OCI-M2 (cell line): ENCODE results near the gene EIF4EBP2.

Experiments used
- DNase-seq: peaks from one replicate; lab custom pipeline; 2025; ENCODE audit not compliant: unreplicated experiment; lab: John Stamatoyannopoulos, UW

Gene EIF4EBP2

DNA sequence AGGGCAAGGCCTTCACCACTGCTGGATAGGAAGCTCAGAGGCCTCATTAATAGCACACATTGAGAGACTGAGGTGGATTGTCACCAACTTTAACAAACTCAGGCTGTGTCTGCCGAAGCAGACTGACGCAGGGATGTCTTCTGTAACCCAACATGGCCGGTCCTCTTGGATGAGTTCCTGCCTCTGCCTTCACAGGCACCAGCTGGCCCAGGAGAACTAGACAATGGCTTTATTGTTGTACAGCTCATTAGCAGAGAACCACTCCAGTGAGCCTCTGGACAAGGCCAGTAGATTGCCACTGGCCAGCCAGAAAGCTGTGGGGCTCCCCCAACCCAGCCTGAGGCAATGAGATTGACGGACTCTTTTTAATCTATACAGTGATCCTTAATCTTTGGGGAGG is 28.2 kb downstream of the EIF4EBP2 start:
- DNase-seq = no peak

DNA sequence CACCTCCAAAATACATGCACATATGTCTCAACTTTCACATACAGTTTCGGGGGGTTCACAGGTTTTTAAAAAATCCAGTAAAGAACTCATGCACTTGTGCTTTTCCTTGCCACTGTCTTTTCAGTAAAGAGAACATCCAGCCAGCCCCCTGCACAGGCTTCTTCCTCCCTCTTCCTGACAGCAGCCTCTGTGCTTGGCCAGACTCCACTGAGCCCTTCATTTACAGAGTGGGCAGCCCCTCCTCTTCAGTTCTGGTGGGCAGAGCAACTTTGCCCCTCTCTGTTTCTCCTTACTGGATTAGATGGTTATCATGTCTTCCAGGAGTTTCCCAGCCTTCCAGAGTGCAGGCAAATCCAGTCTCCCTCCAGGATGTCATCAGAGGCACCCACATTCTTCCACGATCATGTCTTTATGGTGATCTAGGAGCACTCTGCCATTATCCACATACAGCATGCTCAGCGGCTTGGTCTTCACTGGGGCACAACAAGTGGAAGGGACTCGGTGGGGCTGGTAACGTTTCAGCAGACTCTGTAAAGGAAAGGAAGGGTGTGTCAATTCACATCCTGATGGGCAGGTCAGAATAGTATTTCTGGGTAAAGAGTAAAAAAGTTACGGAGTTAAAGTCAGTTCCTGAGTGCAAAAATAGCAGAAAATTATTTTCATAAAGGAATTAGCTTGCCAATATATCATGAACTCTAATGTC is 28.8 kb downstream of the EIF4EBP2 start:
- DNase-seq = no peak

DNA sequence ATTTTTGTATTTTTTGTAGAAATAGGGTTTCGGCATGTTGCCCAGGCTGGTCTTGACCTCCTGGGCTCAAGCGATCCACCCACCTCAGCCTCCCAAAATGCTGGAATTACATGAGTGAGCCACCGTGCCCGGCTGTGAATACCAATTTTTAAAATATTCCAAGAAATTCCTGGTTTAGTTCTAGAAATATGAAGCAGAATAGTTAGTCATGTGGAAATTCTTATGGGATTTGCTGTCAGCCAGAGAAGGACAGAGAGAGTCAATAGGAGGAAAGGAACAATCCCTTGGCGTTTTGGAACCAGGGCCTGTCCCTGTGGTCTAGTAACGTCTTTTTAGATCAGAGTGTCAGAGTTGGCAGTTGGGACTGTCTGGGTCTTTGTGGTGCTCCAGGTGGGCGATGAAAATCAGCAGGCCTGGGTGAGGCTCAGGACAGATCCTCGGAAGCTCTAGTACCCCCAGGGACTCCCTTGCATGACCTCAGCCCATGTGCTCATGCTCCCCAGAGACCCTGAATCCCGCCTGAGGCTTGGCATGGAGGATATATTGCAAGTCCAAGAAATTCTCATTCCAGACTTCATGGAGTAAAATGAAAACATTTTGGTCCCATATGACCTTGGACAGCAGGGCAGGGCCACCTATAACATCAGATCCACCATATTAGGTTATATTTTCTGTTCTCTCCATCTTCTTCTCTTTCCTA is 29.8 kb downstream of the EIF4EBP2 start:
- no peak for DNase-seq

DNA sequence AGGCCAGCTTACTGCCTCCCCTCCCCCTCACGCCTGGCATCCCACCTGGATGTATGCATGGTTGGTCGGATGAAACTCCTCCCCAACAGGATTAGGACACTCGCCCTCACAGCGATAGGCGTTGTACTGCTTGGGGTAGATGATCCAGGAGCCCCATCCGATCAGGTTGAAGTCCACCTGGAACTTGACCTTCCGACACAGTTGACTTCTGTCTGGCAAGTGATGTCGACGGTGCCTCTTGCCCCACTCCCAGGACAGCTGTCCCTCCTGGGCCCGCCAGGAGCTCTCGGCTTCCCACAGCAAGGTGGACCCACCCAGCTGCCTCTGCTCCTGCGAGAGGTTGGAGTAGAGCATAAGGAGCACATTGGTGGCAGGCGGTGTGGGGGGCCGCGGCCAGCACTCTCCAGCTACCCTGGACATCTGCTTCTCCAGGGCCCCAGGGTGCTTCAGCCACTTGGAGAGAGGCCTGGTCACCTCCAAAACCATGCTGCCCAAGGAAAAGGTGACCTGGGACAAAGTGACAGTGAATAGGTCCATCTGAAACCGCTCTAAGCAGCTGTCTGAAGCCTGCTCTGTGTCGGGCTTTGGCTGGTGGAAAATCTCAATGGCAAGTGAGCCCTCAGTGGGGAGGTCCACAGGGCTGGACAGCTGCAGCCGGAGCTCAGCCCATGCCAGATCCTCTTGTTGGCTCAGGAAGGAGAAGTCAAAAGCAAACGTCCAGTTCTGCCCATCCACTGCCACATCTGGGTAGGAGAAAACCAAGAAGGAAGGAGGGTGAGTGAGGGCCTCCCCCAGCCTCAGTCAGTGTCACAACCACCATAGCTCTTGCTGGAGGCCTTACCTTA is 31.5 kb downstream of the EIF4EBP2 start:
- DNase-seq = no peak

DNA sequence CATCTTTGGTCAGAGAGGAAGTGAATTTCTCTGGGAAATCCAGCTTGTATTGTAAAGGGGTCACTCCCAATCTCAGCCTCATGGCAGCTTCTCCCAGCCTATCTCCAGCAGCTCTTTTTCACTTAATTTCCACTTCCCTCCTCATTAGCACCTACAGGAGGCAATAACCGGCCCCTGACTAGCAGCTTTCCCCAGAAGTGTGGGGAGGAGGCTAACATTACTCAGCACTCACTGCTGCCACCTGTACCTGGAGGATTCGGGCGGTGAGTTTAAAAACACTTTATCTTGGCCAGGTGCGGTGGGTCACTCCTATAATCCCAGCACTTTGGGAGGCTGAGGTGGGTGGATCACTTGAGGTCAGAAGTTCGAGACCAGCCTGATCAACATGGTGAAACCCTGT is 33.8 kb downstream of the EIF4EBP2 start:
- DNase-seq = no peak

DNA sequence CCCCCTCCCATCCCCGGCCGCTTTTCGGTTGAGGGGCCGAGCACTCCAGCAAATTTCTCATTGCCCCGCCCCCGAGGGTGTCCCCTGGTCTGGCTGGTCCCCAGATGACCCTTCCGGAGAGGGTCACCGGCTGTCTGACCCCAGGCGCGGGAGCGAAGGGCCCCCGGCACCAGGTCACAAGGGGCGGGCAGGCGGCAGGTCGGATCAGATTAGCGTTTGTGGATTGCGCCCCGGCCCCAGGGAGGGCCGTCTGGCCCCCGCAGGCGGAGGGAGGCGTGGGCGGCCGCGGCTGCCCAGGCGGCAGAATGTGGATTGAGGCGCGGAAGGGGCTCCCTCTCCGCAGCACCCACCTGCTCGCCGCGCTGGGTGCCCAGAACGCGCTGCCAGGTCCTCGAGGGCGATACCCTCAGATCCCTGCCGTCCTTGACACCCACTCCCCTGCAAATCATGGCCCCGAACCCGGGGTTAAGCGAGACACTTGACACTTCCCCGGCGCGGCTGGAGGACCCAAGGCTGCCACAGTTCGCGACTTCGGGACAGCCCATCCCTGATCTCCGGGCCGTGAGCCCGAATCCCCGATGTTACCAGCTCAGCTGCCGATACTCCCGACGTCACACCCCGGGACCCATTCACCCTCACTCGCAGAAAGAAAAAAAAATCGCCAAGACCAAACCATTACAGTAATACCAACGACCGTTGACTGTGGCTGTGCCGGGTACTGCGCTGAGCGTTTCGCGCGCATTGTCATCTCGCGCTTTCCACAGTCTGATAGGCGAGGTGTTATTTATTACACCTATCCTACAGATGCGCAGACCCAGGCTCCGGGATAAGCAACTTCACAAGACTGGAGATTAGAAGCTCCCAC is 36.6 kb downstream of the EIF4EBP2 start:
- DNase-seq = no peak

DNA sequence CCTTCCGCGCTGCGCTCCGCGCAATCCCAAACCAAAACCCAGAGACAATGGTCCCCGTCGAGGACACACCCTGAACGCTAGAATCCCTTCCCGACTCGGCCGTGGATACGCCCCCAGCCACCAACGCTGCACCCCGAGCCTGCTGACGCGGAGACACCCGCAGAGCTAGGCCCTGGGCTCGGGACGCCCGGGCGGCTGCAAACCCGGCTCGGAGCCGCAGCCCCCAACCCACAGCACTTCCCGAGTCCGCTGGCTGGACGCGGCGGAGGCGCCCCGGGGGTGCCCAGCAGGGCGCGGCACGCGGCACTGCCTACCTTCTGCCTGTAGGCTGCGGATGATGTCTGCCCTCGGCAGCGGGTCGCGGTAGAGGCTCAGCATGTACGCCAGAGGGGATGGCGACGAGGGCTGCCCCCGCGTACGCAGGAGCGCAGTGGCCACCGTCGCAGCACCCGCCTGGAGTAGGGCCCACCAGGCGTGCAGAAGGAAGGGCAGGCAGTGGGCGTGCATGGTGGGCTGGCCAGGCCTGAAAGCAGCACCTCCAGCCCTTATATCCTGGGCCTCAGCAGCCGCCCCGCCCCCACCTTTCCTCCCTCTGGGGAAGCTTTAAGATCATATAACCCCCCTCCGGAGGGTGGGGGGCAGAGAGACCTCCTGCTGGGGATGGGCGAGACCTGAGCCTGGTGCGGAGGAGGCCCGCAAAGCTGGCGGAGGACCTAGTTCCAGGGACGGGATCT is 37.4 kb downstream of the EIF4EBP2 start, which contains the start of gene NODAL:
Gene NODAL, minus strand, starts transcription at position 521 of the 734 bp plus-strand sequence. Its CDS starts 14 bp downstream, at position 507.
- no peak for DNase-seq

DNA sequence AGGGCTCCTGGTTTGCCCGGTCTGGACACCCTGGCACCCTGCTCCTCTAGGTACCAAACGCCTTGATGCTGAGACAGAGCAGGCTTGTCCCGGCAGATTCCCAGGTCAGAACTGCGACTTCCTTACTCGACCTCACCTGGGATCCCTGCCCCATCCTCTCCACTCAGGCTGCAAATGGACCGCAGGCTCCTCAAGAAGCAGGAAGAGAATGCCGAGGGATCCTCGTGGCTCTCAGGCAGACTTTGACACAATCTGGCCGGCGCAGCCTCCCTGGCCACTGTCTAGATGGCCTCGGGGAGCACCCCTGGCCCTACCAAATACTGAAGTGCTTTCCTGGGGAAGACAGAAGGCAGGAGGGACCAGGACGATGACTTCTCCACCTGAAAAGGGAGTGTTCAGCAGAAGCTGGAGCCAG is 38.0 kb downstream of the EIF4EBP2 start:
- DNase-seq = no peak

DNA sequence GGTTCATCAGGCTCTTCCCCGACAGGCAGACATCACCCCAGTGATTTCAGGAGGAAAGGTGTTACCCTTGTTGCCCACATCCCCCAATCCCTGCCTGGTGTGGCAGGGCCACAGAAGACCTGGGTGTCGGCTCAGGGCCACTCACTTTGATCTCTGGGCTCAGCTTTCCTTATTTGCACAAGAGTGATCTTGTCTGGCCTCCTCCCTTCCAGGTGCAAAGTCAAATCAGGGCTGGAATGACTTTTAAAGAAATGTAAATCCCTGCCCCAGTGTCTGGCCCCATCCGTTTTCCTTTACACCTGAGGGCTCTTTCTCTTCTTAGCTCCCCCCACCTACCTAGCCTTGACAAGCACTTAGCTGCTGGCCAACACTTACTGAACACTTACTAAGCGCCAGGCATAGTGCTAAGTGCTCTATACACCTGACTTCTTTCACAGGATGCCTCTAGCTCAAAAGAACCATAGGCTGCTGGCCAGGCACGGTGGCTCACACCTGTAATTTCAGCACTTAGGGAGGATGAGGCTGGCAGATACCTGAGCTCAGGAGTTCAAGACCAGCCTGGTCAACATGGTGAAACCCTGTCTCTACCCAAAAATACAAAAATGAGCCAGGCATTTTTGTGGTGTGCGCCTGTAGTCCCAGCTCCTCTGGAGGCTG is 38.5 kb downstream of the EIF4EBP2 start:
- DNase-seq = no peak

DNA sequence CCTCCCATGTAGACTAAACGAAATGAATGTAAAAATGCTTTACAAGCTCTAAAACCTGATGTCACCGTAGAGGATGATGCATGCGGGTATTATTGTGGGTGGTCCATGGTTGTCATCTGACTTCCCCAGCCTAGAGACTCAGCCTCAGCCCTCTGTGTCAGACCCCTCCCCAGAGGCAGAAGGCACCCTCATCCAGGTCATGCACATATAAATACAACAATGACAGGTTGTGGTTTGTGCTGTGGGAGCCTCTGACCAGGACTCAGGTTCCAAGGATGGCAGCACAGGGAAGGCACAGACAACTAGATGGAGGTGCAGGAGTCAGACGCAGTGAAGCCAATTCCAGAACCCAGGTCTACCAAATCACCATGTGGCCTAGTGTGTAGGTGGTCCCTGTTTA is 40.8 kb downstream of the EIF4EBP2 start:
- DNase-seq = no peak

DNA sequence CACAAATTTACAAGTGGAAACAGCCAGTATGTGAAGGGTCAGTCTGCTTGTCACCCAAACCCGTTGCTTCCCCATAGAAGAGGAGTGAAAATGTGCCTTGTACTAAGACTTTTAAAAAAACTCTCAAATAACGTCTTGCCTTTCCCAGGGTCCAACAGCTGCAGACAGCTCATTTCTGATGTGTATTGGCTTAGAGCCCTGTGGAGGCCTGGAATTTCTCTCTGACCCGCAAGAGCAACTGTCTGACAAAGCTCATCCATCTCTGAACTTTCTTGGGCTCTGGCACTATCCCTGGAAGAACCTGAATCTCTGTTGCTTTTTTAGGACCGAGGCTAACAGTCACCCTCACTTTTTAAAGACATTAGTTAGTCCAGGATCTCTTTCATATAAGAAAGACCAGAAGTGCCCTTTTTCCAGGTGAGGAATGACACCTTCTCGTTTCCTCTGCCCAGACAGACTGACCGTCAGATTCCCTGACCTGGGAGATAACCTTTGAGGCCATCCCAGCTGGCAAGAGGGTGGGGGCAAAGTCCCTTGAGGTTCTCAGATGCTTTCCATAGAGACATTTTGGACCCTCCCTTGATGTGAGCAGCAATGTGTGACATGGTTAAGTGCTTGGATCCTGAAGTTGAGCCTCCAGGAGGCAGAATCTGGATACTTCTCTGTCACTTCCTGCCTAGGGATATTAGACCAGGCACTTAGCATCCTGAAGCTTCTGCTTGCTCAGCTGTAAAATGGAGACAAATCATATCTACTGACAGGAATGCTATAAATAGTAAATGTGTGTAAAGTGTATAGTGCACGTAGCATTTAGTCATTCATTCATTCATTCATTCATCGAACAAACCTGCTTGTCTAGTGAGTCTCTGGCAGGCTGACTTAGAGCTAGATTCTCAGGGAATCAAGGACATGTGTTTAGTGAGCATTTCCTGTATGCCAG is 42.0 kb downstream of the EIF4EBP2 start:
- DNase-seq = no peak

DNA sequence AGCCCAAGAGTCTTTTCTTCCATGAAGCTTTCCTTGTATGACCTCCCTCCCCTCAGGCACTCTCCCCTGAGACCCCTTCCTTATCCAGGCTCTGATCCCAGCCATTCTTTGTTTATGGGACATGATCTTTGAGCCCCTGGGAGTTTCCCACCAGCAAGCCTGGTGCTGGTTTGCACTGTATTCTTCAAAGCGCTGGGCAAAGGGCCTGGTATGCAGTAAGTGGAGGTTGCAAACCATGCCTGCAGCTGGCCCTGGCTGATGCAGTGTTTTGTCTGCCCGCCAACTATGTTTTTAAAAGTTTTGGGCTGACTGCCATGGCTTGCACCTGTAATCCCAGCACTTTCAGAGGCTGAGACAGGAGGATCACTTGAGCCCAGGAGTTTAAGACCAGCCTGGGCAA is 44.3 kb downstream of the EIF4EBP2 start:
- no peak for DNase-seq

DNA sequence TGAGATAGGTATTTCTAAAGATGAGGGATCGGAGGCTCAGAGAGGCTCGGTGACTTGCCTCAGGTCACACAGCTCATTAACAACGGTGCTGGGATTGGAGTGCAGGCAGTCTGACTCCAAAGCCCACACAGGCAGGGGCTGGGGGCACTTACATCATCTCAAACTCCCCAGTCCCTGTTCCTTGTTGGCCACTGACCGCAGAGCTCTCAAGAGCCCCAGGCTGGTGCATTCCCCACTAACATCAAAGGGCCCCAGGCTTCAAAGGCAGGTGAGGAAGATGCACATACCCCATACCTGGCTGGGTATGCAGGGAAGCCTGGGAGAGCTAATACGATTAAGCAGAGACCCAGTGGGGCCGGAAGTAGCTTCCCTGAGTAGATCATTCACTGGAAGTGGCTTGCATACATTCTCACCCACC is 51.3 kb downstream of the EIF4EBP2 start:
- DNase-seq = no peak

DNA sequence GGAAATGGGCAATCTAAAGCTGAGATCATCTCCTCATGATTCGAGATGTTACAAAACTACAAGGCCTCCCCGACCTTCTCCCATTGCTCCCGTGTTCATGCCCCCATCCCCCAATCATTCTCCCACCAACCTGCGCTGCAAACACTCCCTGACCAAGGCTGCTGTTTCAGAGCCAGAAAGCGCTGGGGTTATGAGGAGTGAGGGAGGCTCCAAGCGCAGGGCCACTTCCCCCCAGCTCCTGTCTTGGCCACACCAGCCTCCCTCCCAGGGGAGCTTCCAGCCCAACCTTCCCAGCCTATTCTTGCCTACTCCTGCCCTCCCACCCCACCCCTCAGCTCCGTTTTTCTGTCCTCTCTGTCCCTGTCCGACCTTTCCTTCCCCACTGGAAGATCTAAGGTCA is 52.2 kb downstream of the EIF4EBP2 start:
- DNase-seq = no peak

DNA sequence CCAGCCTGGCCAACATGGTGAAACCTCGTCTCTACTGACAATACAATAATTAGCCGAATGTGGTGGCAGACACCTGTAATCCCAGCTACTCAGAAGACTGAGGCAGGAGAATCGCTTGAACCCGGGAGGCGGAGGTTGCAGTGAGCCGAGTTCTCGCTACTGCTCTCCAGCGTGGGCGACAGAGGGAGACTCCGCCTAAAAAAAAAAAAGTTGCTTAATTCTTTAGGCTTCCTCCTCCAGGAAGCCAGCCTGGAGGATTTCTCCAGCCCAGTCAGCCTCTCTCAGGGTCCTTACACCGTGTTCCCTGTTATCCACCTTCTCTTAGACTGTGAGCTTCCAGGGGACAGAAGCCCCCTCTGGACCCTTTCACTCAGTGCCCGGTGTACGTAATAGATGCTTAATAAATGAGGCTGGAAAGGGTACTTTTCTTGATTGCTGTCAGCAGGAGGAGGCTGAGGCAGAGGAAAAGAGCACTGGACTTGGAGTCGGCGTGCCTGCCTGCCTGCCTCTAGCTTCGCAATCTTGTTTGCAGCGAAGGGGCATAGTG is 53.9 kb downstream of the EIF4EBP2 start:
- DNase-seq = no peak

DNA sequence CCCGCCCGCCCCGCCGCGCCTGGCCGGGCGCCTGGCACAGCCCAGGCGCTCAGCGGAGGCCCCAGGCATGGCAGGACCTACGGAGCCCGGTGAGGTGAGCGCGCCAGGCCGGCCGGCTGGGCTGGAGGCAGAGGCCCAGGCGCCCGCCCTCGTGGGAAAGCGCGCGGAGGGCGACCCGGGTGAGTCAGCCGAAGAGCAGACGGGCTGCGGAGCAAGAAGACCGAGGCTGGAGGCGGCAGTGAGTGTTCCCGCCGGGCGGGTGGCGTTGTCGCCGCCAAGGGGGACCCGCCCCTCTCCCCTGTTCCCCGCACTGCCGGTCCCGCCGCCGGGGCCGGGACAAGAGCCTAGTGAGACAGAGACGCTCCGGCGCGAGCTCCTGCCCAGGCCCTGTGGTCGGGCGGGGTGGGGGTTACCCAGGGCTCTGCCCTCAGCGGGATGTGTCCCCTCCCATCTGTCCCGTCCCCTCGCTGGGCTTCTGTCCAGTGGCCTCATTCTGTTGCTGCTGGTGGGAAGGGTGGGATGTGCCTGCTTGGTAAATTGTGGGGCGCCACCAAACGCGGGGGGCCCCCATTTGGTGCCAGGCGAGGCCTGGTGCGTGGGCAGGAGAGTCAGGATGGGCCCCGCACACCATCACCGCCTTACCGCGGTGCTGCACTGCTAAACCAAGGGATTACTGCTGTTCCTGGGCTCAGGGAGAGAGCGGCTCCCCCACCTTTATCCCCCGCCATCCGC is 54.5 kb downstream of the EIF4EBP2 start:
- no peak for DNase-seq

DNA sequence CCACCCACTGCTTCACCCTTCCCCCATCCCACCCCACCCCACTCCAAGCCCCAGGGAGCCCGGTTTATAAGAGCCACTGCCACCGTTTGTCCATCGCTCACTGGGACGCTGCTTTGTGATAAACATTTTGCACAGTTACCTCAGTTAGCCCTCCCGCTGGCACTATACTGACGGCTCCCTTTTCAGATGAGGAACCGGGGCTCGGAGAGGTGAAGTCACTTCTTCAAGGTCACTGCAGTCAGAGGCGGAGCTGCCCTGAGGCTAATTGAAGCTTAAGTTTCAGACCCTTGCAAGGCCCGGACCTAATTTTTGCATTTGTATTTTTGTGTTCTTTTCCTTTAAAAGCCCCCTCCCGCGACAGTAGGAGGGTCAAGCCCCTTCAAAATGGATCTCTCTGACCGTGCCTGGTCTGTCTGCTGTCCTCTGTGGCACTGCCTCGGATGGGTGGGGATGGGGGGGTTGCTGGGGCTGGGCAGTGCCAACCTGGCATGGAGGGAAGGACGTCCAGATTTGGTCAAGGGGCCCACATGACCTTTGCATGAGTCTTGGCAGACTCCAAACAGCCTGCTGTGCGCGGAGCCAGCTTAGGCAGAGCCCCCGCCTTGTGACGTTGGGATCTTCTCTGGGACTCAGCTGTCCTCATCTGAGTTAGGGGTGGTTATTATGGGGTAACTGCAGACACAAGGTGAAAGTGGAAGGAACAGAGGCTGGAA is 55.3 kb downstream of the EIF4EBP2 start:
- no peak for DNase-seq
